ENCODE data around the gene ADK. TPM values are rescaled to one million over a fixed set of nuclear protein-coding genes. Genes with fewer than 3 reads are reported as not detected.

The ADK gene
- total and polyA plus RNA-seq, 2 donors (not counting 3 experiments of a cell fraction or from before 2014, with no cell fraction given), result 11.7 to 46.5 TPM

- DNase-seq (ENCODE audit: low read depth, low spot score), result no peak
- Histone ChIP-seq H3K9me3 (replicated peaks; ENCODE audit: control insufficient read depth, insufficient read depth, low read length) (no peaks in the 10 kb centered on the region), H3K9me1 (replicated peaks; ENCODE audit: control insufficient read depth, extremely low read depth, insufficient read depth, low read length) (no peaks in the 10 kb centered on the region), H3K4me2 (ENCODE audit: insufficient read depth, low read length) (no peak overlapping the region), H3K9ac (replicated peaks; ENCODE audit: extremely low read depth, insufficient read depth, low read length) (no peak overlapping the region), H3K27ac (ENCODE audit: insufficient read depth, low read depth, low read length) (no peak overlapping the region), H3K4me1 (ENCODE audit: control insufficient read depth, extremely low read depth, insufficient read depth, low read length) (no peaks in the 10 kb centered on the region), H2AFZ (ENCODE audit: low read depth, low read length) (no peak overlapping the region), H3K36me3 (ENCODE audit: control insufficient read depth in 2 of 2, extremely low read depth in 1 of 2, insufficient read depth in 2 of 2, low read length in 2 of 2) (peaks cover 54 to 59% of the 10 kb centered on the region in 2 experiments), H3K4me3 (replicated peaks in 1 of 3; ENCODE audit: insufficient read depth in 1 of 3, low read depth in 1 of 3, low read length in 3 of 3) (no peak overlapping the region), H4K20me1 (replicated peaks; ENCODE audit: control insufficient read depth, extremely low read depth, insufficient read depth, low read length) (peaks cover under 1% of the 10 kb centered on the region), H3K79me2 (ENCODE audit: control insufficient read depth, insufficient read depth, low read length) (peaks cover 21% of the 10 kb centered on the region), H3K27me3 (ENCODE audit: control insufficient read depth in 2 of 2, insufficient read depth in 2 of 2, low read length in 2 of 2) (no peaks in the 10 kb centered on the region)
- intact Hi-C loops (cut with micrococcal nuclease), result no loop called here
- ChIA-PET CTCF (interaction anchor here (1.0 kb wide), 1 partner anchor 8 kb away, joined by 4 read pairs; no protein-coding TSS in a partner anchor), POLR2A (no interaction called here)
- BruUV-seq (replicated peaks), result no TSS peak
- no peak for TF ChIP-seq MYC (IDR thresholded peaks at IDR 0.05; ENCODE audit: low read depth, low read length)
- FAIRE-seq, result no peak
- dilution Hi-C loops (cut with MboI; ENCODE audit: extremely low pct_ligation_motif_present, low sequenced_read_pairs), result no loop called here
These were observed 39.2 kb upstream of the ADK start for GRCh38 chr10:74111799-74112198.

GRCh38 chr10:74113546-74113945, 37.5 kb upstream of the ADK start:
- Histone ChIP-seq H3K4me1 (ENCODE audit: control insufficient read depth, extremely low read depth, insufficient read depth, low read length) (peaks cover 2% of the 10 kb centered on the region), H3K79me2 (ENCODE audit: control insufficient read depth, insufficient read depth, low read length) (peaks cover 11% of the 10 kb centered on the region), H3K9ac (replicated peaks; ENCODE audit: extremely low read depth, insufficient read depth, low read length) (no peak overlapping the region), H3K4me2 (ENCODE audit: insufficient read depth, low read length) (no peak overlapping the region), H3K27ac (ENCODE audit: insufficient read depth, low read depth, low read length) (no peak overlapping the region), H2AFZ (ENCODE audit: low read depth, low read length) (no peak overlapping the region), H3K4me3 (replicated peaks in 1 of 3; ENCODE audit: insufficient read depth in 1 of 3, low read depth in 1 of 3, low read length in 3 of 3) (no peak overlapping the region), H3K27me3 (ENCODE audit: control insufficient read depth in 2 of 2, insufficient read depth in 2 of 2, low read length in 2 of 2) (no peaks in the 10 kb centered on the region), H3K9me3 (replicated peaks; ENCODE audit: control insufficient read depth, insufficient read depth, low read length) (no peaks in the 10 kb centered on the region), H3K36me3 (ENCODE audit: control insufficient read depth in 2 of 2, extremely low read depth in 1 of 2, insufficient read depth in 2 of 2, low read length in 2 of 2) (peaks cover 54 to 60% of the 10 kb centered on the region in 2 experiments), H4K20me1 (replicated peaks; ENCODE audit: control insufficient read depth, extremely low read depth, insufficient read depth, low read length) (no peaks in the 10 kb centered on the region), H3K9me1 (replicated peaks; ENCODE audit: control insufficient read depth, extremely low read depth, insufficient read depth, low read length) (no peaks in the 10 kb centered on the region)
- intact Hi-C loops (cut with micrococcal nuclease), result no loop called here
- no TSS peak for BruUV-seq (replicated peaks)
- dilution Hi-C loops (cut with MboI; ENCODE audit: extremely low pct_ligation_motif_present, low sequenced_read_pairs), result no loop called here
- DNase-seq (ENCODE audit: low read depth, low spot score), result no peak
- CTCF ChIA-PET, result interaction anchor here (0.7 to 1.7 kb wide), 3 partner anchors 12 to 1117 kb away, joined by 3 read pairs; no protein-coding TSS in a partner anchor
- TF ChIP-seq MAX (IDR thresholded peaks at IDR 0.05; ENCODE audit: insufficient read depth, insufficient read length) (no peak), GATA2 (IDR thresholded peaks at IDR 0.05; ENCODE audit: insufficient read depth, insufficient read length, low read depth, low read length) (no peak), CTCF (IDR thresholded peaks at IDR 0.05; ENCODE audit: extremely low read depth in 1 of 2, insufficient read depth in 1 of 2, low read depth in 1 of 2, low read length in 2 of 2) (no peak), POLR2AphosphoS5 (IDR thresholded peaks at IDR 0.05; ENCODE audit: insufficient read depth, low read depth, low read length) (no peak), MYC (IDR thresholded peaks at IDR 0.05; ENCODE audit: low read depth, low read length) (no peak), JUN (IDR thresholded peaks at IDR 0.05; ENCODE audit: borderline replicate concordance, insufficient read depth, insufficient read length, low read depth) (no peak), POLR2A (IDR thresholded peaks at IDR 0.05; ENCODE audit: low read depth, low read length) (no peak), EZH2 (IDR thresholded peaks at IDR 0.05; ENCODE audit: borderline replicate concordance, low read depth, low read length, severe bottlenecking) (no peak), FOS (IDR thresholded peaks at IDR 0.05; ENCODE audit: borderline replicate concordance, insufficient read depth, low read length) (no peak)
- POLR2A ChIA-PET, result no interaction called here
- no peak for FAIRE-seq

Measured in endothelial cell of umbilical vein (primary cell).